Thyroid gland (tissue), 4 donors: Measurements from ENCODE around the gene LBX1. TPM values are rescaled to one million over a fixed set of nuclear protein-coding genes. Genes with fewer than 3 reads are reported as not detected.

ENCODE experiments used
- DNase-seq, 2 donors: peaks; one replicate each; pipeline ENCODE4 v3.0.0-alpha.2; 2019
- H3K27ac ChIP-seq, 3 donors: fragments of 200-600 bp; sonication (generic); 1 replicate in 2 of 3; 2 replicates in 1 of 3; pipeline ENCODE4 v1.5.1; 2016 to 2019; ENCODE audit warnings: mild to moderate bottlenecking in 1 of 3, moderate library complexity in 1 of 3
- H3K27me3 ChIP-seq: fragments of 200-600 bp; sonication (generic); one replicate; pipeline ENCODE4 v1.5.1; 2019
- H3K36me3 ChIP-seq, 2 donors: fragments of 200-600 bp; sonication (generic); one replicate each; pipeline ENCODE4 v1.5.1; 2016 to 2019
- H3K4me1 ChIP-seq, 2 donors: fragments of 200-600 bp; sonication (generic); one replicate each; pipeline ENCODE4 v1.5.1; 2017 to 2019
- H3K4me3 ChIP-seq, 3 donors: fragments of 200-600 bp; sonication (generic); replicated peaks in 1 of 3; 1 replicate in 2 of 3; 2 replicates in 1 of 3; pipeline ENCODE4 v1.5.1; 2016; ENCODE audit warnings: mild to moderate bottlenecking in 1 of 3
- H3K9me3 ChIP-seq: fragments of 200-600 bp; sonication (generic); one replicate; pipeline ENCODE4 v1.5.1; 2017
- POLR2A ChIP-seq, 2 donors: fragments of 450-650 bp; IDR thresholded peaks; one replicate each; pipeline ENCODE4 v1.6.1; 2017; ENCODE audit warnings: antibody characterized with exemption in 2 of 2, mild to moderate bottlenecking in 2 of 2, moderate library complexity in 1 of 2
- WGBS, 2 donors: methylation state at CpG; one replicate each; pipeline ENCODE4 v1.1.5; 2017; 5-methylcytosine and 5-hydroxymethylcytosine counted together
- intact Hi-C: fragments of 100-400 bp; cut with DNase I; formaldehyde crosslinking; loops from one replicate; pipeline ENCODE4 v1.15.1; 2023
- total RNA-seq, 4 donors: library from RNA; depleted of rRNA; stranded (reverse); fragments of >200 nt; gene quantifications; one replicate each; pipeline ENCODE4 v1.2.3, GENCODE V29; 2016
- TF ChIP-seq, protein P1 (sequence below), 6 experiments: fragments of 200-600 bp in 3 of 6; fragments of 450-650 bp in 3 of 6; sonication (generic) in 3 of 6; IDR thresholded peaks; one replicate each; pipeline ENCODE4 v1.5.1; 2016 to 2019; ENCODE audit warnings: antibody characterized with exemption in 6 of 6, mild to moderate bottlenecking in 2 of 6, inconsistent platforms in 1 of 6, moderate library complexity in 1 of 6

The LBX1 gene
- total RNA-seq, 4 donors from 2014 or later = not detected

DNA sequence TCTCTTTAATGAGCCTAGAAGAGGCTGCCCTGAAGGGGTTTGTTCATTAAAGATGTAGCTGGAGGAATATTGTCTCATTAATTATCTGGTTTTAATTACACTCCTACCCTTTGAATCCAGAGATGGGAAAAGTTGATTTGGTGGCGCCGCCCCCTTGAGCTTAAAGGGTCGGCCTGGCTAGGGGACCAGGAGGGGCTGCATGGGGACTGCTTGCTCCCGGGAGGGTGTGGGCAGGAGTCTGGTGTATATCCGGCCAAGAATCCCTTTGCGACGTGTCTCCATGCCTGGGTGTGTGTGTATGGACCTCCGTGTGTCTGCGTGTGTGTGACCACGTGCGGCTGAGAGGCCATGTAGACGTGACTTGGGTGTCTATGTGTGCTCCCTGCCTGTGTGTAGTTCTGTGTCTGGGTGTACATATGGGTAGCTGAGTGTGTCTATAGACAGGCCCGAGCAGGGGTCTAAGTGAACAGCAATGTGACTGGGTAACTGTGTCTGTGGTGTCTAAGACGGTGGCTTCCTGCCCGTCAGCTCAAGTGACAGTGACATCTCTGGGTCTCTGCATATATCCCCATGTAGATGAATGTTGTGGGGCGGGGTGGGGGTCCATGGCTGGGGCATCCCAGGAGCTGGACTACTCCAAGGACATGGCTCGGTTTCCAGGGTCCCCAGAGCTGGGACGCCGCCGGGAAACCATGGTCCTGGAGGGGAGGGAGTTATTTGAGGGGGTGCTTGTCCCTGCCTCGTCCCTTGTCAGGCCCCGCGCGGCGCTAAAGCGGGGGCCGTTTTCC, 10.7 kb downstream of the LBX1 start:
- Histone ChIP-seq H3K27ac (no peak overlapping the region), H3K4me1 (peaks cover 14 to 46% of the 10 kb centered on the region in 2 donors), H3K36me3 (no peaks in the 10 kb centered on the region), H3K27me3 (peaks cover 78% of the 10 kb centered on the region), H3K4me3 (no peak overlapping the region), H3K9me3 (no peaks in the 10 kb centered on the region)
- no peak for DNase-seq
- TF ChIP-seq, protein P1, sequence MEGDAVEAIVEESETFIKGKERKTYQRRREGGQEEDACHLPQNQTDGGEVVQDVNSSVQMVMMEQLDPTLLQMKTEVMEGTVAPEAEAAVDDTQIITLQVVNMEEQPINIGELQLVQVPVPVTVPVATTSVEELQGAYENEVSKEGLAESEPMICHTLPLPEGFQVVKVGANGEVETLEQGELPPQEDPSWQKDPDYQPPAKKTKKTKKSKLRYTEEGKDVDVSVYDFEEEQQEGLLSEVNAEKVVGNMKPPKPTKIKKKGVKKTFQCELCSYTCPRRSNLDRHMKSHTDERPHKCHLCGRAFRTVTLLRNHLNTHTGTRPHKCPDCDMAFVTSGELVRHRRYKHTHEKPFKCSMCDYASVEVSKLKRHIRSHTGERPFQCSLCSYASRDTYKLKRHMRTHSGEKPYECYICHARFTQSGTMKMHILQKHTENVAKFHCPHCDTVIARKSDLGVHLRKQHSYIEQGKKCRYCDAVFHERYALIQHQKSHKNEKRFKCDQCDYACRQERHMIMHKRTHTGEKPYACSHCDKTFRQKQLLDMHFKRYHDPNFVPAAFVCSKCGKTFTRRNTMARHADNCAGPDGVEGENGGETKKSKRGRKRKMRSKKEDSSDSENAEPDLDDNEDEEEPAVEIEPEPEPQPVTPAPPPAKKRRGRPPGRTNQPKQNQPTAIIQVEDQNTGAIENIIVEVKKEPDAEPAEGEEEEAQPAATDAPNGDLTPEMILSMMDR (IDR thresholded peaks at IDR 0.05) = no peak
- no peak for TF ChIP-seq POLR2A (IDR thresholded peaks at IDR 0.05)
- WGBS, 2 donors = 2 to 8% methylated on average over 13 to 18 of the region's 27 CpGs
- intact Hi-C loops = no loop called here

DNA sequence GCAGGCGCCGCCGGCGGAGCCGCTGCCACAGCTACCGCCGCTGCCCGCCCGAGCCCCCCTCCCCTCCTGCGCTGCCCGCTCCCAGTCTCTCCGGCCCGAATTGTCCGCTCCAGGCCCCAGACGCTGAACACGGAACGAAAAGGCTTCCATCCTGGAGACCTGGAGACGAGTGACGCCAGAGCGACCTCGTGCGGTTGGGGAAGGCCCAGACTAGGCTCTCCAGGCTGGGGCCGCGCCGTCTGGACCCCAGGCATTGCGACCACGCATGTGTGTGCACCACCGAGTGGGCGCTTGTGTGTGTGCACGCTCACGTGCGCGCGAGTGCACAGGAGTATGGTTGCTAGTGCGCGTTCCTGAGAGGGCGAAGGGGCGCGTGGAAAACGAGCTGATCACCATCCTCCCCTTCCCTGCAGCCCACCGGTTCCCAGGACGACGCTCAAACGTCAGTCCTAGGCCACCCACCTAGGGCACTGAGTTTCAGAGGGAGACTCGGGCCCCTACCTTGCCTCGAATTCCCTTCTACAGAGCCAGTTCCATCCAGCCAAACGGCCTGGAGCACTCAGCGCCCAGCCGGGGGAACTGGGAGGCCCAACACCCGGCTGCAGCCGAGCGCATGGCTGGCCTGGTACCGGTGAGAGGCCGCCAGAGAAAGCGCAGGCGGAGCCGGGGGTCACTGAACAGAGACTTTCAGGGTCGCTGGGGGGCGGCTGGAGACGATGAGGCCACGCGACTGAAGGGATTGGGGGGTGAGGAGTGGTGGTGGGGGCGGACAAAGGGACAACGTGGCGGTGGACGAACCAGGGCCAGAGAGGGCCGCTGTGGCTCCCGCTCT, 11.6 kb downstream of the LBX1 start:
- Histone ChIP-seq H3K36me3 (no peaks in the 10 kb centered on the region), H3K27ac (no peak overlapping the region), H3K27me3 (peaks cover 72% of the 10 kb centered on the region), H3K9me3 (no peaks in the 10 kb centered on the region), H3K4me3 (no peak overlapping the region), H3K4me1 (peaks cover 12 to 38% of the 10 kb centered on the region in 2 donors)
- 3 to 5% methylated on average over 21 to 47 of the region's 68 CpGs for WGBS, 2 donors
- TF ChIP-seq, protein P1 (IDR thresholded peaks at IDR 0.05) = peak in 1 of 6 experiments; percentile 25
- TF ChIP-seq POLR2A (IDR thresholded peaks at IDR 0.05) = no peak
- intact Hi-C loops = no loop called here
- peak; percentile 43 to 47 for DNase-seq

DNA sequence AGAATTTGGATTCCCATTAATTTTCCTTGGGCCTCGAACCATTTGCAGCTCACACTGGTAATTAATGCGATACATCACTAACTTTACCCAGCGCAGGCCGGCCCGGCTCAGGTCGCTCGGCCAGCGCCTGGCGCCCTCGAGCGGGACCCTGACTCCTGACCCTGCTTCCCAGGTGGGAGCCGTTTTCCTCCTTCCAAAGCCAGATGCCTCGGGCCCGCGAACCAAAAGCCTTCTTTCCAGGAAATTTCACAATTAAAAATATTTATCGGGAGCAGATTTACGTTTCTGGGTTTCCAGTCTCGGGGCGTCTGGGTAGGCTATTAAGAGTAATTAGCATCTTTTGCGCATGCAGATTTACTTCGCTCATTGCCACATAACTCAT, 12.2 kb downstream of the LBX1 start:
- no peak for DNase-seq
- H3K36me3 ChIP-seq = no peaks in the 10 kb centered on the region
- intact Hi-C loops = no loop called here

DNA sequence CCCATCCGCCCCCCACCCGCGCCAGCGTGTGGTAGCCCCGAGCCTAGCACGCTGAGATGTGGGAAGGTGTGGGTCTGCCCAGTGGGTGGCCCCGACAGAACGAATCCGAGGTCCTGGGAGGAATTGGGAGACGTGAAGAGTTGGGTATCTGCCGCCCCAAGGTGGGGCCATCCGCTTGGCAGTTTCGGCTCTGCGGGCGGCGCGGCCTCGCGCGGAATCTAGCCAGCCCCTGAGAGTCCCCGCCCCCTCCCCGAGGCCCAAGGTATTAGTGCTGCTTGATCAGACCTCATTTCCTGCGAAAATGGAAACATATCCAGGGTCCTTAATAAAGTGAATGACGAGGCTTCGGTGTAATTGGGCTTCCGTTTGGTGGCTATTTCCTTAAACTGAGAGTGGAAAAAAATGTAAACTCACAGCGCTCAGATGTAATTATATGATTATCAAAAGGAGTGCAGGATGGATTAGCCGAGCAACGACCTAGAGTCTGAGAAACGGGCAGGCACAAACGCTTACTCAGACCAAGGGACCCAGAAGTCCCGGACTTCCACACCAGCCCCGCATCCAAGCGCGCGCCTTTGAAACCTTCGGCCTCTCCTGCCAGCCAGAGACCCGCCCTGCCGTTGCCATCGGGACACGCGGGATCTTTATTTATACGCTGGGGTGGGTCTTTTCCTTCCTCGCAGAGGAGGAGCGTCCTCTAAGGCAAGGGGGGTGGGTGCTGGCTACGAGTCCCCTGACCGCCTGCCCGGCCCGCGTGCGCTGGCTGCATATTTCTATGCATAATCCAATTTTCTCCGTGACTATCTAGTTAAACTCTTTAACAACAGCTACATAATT, 12.8 kb downstream of the LBX1 start:
- Histone ChIP-seq H3K27me3 (peaks cover 60% of the 10 kb centered on the region), H3K4me3 (no peak overlapping the region), H3K36me3 (no peaks in the 10 kb centered on the region), H3K4me1 (peaks cover 10 to 33% of the 10 kb centered on the region in 2 donors), H3K9me3 (no peaks in the 10 kb centered on the region), H3K27ac (no peak overlapping the region)
- no peak for DNase-seq
- 5 to 8% methylated on average over 25 to 45 of the region's 52 CpGs for WGBS, 2 donors
- TF ChIP-seq, protein P1 (IDR thresholded peaks at IDR 0.05) = no peak
- no peak for TF ChIP-seq POLR2A (IDR thresholded peaks at IDR 0.05)
- intact Hi-C loops = no loop called here

More for the DNA sequence above, 12.2 kb downstream of the LBX1 start:
- Histone ChIP-seq H3K4me3 (no peak overlapping the region), H3K27ac (no peak overlapping the region), H3K9me3 (no peaks in the 10 kb centered on the region), H3K27me3 (peaks cover 65% of the 10 kb centered on the region), H3K4me1 (peaks cover 10 to 33% of the 10 kb centered on the region in 2 donors)
- WGBS, 2 donors = 5% methylated on average over 17 to 21 of the region's 21 CpGs
- TF ChIP-seq, protein P1 (IDR thresholded peaks at IDR 0.05) = no peak
- no peak for TF ChIP-seq POLR2A (IDR thresholded peaks at IDR 0.05)
